Fibroblast of lung (primary cell): ENCODE data around the gene DPP6. TPM values are rescaled to one million over a fixed set of nuclear protein-coding genes. Genes with fewer than 3 reads are reported as not detected.
"Not testable (repeated sequence)": the region's sequence is repeated elsewhere in the genome, so short reads cannot be mapped to it uniquely, and the experiment has no call there.

ENCODE experiments used
- DNase-seq, 2 donors: peaks; one replicate each; pipeline versions ENCODE4 v3.0.0 to v3.0.0-alpha.2; 2010; ENCODE audit warnings: low read depth in 2 of 2
- H2AFZ ChIP-seq: 2 replicates; pipeline ENCODE4 v1.5.1; 2012; ENCODE audit warnings: low read length, control low read depth, inconsistent platforms
- H3K27ac ChIP-seq: 2 replicates; pipeline ENCODE4 v1.5.1; 2011; ENCODE audit warnings: low read length, control low read depth; ENCODE audit not compliant: insufficient read depth
- H3K27me3 ChIP-seq: 2 replicates; pipeline ENCODE4 v1.5.1; 2011; ENCODE audit warnings: mild to moderate bottlenecking, low read length; ENCODE audit not compliant: control insufficient read depth, insufficient read depth
- H3K36me3 ChIP-seq: 2 replicates; pipeline ENCODE4 v1.5.1; 2011; ENCODE audit warnings: low read length; ENCODE audit not compliant: control insufficient read depth, insufficient read depth
- H3K4me1 ChIP-seq: 2 replicates; pipeline ENCODE4 v1.5.1; 2011; ENCODE audit warnings: low read length; ENCODE audit not compliant: control insufficient read depth, insufficient read depth; ENCODE audit errors: extremely low read depth
- H3K4me2 ChIP-seq: 2 replicates; pipeline ENCODE4 v1.5.1; 2011; ENCODE audit warnings: low read length, control low read depth; ENCODE audit not compliant: insufficient read depth; ENCODE audit errors: extremely low read depth
- H3K4me3 ChIP-seq, 4 experiments: fragments of 200-600 bp in 1 of 4; sonication (generic) in 1 of 4; replicated peaks in 1 of 4; 2 replicates each; pipeline ENCODE4 v1.5.1; 2011 to 2016; ENCODE audit warnings: low read length in 4 of 4, low read depth in 3 of 4, mild to moderate bottlenecking in 3 of 4, control low read depth in 2 of 4, inconsistent platforms in 1 of 4, mixed read lengths in 1 of 4; ENCODE audit not compliant: insufficient read depth in 1 of 4; ENCODE audit errors: control extremely low read depth in 1 of 4
- H3K79me2 ChIP-seq: 2 replicates; pipeline ENCODE4 v1.5.1; 2012; ENCODE audit warnings: mild to moderate bottlenecking, low read length, inconsistent platforms; ENCODE audit not compliant: control insufficient read depth, insufficient read depth
- H3K9ac ChIP-seq: 2 replicates; pipeline ENCODE4 v1.5.1; 2011; ENCODE audit warnings: mild to moderate bottlenecking, low read length, control low read depth; ENCODE audit not compliant: insufficient read depth
- H3K9me3 ChIP-seq: 2 replicates; pipeline ENCODE4 v1.5.1; 2012; ENCODE audit warnings: low read depth, low read length; ENCODE audit not compliant: control insufficient read depth, insufficient read depth
- H4K20me1 ChIP-seq: 2 replicates; pipeline ENCODE4 v1.5.1; 2011; ENCODE audit warnings: low read length; ENCODE audit not compliant: control insufficient read depth, insufficient read depth; ENCODE audit errors: extremely low read depth
- polyA plus RNA-seq, 2 donors: library from polyadenylated mRNA; depleted of rRNA in 1 of 2; stranded (reverse) in 1 of 2; unstranded in 1 of 2; fragments of >200 nt; gene quantifications; 2 replicates each; pipeline ENCODE4 v1.2.1, GENCODE V29; 2011 to 2012; ENCODE audit warnings: missing spikeins in 1 of 2
- total RNA-seq: library from RNA; depleted of rRNA; stranded (reverse); fragments of >200 nt; gene quantifications from 2 replicates; pipeline ENCODE4 v1.2.1, GENCODE V29; 2014

Gene DPP6
- total and polyA plus RNA-seq, 2 donors (not counting 1 experiment from before 2014, with no cell fraction given): not detected

DNA sequence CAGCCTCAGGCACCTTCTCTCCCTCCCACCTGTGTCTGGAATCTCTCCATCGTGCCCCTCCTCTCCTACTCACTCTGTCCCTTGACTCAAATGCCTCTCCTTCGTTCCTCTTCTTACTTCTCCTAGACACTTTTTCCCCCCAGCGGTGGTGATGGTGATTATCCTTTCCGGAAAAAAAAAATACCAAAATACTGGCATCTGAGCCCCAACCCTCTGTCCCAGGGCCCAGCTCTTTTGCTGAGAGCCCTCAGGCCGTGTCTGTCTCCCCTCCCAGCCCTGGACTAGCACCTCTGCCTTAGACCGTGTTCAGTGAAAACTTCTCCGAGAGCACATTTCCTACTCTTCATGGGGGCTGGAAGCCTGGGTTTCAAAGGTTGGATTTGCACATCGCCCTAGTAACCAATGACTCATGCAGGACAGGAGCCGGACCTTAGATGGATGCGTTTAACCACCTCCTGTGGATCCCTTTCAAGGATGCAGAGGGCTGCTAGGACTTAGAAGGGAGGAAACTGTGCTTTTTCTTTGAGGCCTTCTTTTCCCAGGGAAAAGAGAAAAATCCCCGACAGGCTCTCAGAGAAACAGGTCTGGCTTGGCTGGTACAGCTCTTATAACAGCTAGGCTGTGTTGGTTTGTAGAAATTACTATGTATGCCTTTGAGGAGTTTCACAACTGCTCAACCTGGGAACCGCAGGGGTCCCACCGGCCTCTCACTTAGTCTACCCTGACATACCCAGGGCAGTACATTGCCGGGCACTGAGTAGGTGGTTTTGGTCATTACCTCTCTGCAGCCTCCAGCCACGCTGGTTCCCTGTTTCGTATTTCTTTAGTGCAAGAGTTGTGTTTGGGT, 1.5 kb downstream of the DPP6 start:
- H4K20me1 ChIP-seq, H2AFZ ChIP-seq, H3K36me3 ChIP-seq, H3K4me3 ChIP-seq, H3K79me2 ChIP-seq, H3K9ac ChIP-seq, DNase-seq, H3K9me3 ChIP-seq, H3K4me1 ChIP-seq, H3K4me2 ChIP-seq, H3K27ac ChIP-seq, H3K27me3 ChIP-seq: not testable (repeated sequence)

GRCh38 chr7:154054664-154055063, 2.5 kb downstream of the DPP6 start:
- not testable (repeated sequence) for H3K4me3 ChIP-seq, H3K36me3 ChIP-seq, H2AFZ ChIP-seq, DNase-seq, H3K27me3 ChIP-seq, H3K9me3 ChIP-seq, H3K9ac ChIP-seq, H3K79me2 ChIP-seq, H3K4me1 ChIP-seq, H3K27ac ChIP-seq, H3K4me2 ChIP-seq, H4K20me1 ChIP-seq

DNA sequence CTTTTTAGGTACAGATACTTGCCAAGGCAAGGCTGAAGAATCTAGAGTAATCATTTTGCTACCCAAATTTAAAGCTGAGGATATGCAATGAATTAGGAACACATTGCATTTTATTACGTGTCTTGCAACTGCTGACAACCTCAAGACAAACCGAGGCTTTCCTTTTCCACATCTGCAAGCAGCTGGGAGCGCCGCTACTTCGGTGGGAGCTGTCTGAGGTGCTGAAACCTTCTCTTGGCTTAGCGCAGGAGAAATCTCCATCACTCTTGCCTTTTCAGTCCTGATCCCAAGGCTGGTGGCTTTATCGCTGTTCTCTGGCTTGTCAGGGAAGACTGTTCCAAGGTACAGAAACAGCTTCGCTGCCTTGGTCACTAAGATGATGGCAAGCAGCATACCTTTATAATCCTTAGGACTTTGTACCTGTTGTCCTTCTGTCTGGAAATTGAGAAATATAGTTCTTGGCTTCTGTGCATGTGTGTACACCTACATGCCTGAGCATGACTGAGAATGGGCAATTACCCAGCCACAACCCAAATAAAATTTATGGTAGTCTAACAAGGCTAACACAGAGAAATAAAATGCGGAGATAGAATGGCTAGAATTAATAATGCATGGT, 3.4 kb downstream of the DPP6 start:
- H3K9me3 ChIP-seq, H3K4me2 ChIP-seq, H3K27ac ChIP-seq, H2AFZ ChIP-seq, H3K79me2 ChIP-seq, H3K4me1 ChIP-seq, H3K36me3 ChIP-seq, H3K4me3 ChIP-seq, H3K9ac ChIP-seq, H4K20me1 ChIP-seq, H3K27me3 ChIP-seq: not testable (repeated sequence)
- peak; percentile 27 to 42 for DNase-seq

DNA sequence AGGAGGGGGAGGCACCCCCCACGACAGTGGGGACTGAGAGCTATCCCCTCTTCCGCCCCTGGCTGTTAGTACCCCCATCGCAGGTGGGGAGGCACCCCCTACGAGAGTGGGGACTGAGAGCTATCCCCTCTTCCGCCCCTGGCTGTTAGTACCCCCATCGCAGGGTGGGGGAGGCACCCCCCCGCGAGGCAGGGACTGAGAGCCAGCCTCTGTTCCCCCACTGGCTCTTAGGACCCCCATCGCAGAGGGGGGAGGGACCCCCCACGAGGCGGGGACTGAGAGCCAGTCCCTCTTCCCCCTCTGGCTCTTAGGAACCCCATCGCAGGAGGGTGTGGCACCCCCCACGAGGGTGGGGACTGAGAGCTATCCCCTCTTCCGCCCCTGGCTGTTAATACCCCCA, 6.6 kb downstream of the DPP6 start:
- not testable (repeated sequence) for H3K36me3 ChIP-seq, H3K4me1 ChIP-seq, H3K9ac ChIP-seq, H2AFZ ChIP-seq, H3K4me3 ChIP-seq, H3K4me2 ChIP-seq, H3K27me3 ChIP-seq, H3K79me2 ChIP-seq, H4K20me1 ChIP-seq, DNase-seq, H3K27ac ChIP-seq, H3K9me3 ChIP-seq

GRCh38 chr7:154060551-154060950, 8.4 kb downstream of the DPP6 start:
- DNase-seq, H2AFZ ChIP-seq, H3K4me1 ChIP-seq, H3K9me3 ChIP-seq, H3K27ac ChIP-seq, H3K4me2 ChIP-seq, H3K36me3 ChIP-seq, H3K79me2 ChIP-seq, H3K4me3 ChIP-seq, H4K20me1 ChIP-seq, H3K9ac ChIP-seq, H3K27me3 ChIP-seq: not testable (repeated sequence)

- H3K4me1 ChIP-seq, H3K4me3 ChIP-seq, H3K27ac ChIP-seq, H3K9ac ChIP-seq, H3K9me3 ChIP-seq, H3K4me2 ChIP-seq, H3K27me3 ChIP-seq, H3K79me2 ChIP-seq, H2AFZ ChIP-seq, H4K20me1 ChIP-seq, H3K36me3 ChIP-seq: not testable (repeated sequence)
- DNase-seq: peak in 1 of 2 donors; percentile 0
Observed at GRCh38 chr7:154071833-154072232, 19.6 kb downstream of the DPP6 start.
